HG03571 (cell line): ENCODE measurements around the gene SIK3.

Experiments
- ATAC-seq: cut with Tn5 transposase; IDR thresholded peaks from one replicate; pipeline ENCODE4 v1.9.1; 2021; ENCODE audit not compliant: unreplicated experiment

SIK3 gene

GRCh38 chr11:116829525-116830183, 268.6 kb downstream of the SIK3 start, which contains the start of gene APOC3:
APOC3 (plus strand) TSS chr11:116829907; CDS start chr11:116830583, 676 bp downstream.
- ATAC-seq = no peak

- no peak for ATAC-seq
Measured at GRCh38 chr11:116828632-116829524, 269.4 kb downstream of the SIK3 start.

GRCh38 chr11:116827461-116827860, 270.8 kb downstream of the SIK3 start:
- ATAC-seq = no peak

- no peak for ATAC-seq
Measured at GRCh38 chr11:116826751-116827431, 271.3 kb downstream of the SIK3 start.

DNA sequence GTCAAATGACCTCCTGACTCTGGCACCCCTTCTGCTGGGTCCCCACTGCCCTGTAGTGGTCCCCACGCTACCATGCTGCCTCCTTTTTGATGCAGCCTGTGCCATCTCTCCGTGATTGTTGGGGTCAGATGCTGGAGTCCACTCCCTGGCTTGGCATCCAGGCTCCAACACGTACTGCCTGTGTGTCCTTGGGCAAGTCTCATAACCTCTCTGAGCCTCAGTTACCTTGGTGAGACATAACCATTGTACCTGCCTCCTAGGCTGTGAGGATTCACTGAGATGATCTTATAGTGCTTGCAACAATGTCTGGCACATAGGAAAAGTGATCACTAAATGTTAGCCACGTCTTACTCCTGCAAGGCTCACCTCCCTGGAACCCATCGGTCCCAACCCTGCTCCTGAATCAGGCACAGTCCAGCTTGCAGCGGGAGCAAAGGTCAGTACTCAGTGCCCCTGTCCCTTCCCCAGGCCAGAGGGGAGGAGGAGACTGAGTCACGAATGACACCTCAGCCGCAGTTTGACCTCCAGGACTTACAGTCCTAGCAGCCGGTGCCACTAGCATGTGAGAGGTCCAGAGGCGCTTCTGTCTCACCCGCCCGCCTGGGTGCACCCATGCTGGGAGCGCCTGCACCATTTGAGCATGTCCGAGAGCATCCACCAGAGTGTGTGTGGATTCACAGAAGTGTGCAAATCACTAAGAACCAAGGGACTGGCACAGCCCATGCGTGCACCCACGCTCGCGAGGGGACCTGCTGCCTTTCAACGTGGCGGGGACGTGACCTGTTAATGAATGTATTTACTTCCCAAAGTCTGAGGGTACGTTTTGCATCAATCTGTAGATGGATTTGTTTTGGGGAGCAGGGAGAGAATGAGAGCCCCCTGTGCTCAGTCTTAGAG, 272.1 kb downstream of the SIK3 start:
- ATAC-seq = no peak

DNA sequence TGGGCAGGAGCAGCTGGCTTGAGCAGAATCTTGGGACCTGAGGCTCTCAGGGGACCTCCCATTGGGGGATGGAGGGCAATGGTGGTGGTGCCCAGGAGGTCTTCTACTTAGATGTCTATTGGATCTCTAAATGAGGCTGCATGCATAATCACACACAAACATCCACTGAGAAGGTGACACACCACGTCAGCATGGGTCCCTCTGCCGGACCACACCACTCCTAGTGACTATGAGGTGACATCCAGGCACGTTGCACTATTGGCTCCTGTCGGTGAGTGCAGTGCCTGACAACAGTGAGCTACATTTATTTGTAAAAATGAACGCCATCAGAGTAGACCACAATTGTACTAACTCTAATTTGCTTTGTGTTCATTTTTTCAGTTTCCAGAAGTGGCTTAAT, 272.8 kb downstream of the SIK3 start:
- ATAC-seq = no peak

DNA sequence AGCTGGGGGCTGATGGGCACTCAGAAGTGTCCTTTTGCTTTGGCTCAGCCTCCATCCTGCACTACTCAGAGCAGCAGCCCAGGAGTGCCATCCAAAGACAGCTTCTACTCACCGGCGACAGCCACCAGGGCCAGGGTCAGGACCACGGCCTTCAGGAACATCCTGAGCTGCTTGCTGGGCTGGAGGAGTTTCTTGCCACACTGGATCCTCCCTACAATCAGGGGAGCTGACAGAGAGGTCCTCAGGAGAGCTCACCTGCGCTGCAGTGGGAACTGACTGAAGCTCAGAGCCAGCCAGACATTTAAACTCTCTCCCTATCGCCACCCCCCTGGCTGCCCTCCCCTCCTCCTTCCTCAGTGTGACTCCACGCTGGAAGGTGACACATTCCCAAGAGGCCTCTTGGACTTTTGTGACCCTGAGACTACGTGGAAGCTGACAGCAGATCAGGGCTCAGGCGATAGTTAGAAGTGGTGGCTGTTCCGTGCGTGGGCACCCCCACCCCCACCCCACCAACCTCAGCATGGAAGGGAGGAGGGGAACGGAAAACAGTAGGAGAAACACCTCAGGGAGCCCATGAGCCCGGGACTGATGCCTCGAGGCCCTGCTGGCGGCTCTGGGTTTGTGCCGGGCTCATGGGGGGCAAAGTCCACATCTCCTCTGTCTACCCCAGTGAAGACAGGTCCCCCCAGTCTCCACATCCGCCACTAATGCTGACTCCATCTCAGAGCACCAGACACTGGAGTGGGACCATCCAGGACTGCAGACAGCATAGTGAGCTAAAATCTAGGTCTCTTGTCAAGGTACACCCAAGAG, 275.0 kb downstream of the SIK3 start, which contains the start of gene APOA4:
Gene APOA4 (minus strand): TSS at position 274 of the 813 bp plus-strand sequence. CDS start 113 bp downstream, at position 161.
- ATAC-seq = no peak

GRCh38 chr11:116822575-116822974, 275.7 kb downstream of the SIK3 start:
- ATAC-seq = no peak

DNA sequence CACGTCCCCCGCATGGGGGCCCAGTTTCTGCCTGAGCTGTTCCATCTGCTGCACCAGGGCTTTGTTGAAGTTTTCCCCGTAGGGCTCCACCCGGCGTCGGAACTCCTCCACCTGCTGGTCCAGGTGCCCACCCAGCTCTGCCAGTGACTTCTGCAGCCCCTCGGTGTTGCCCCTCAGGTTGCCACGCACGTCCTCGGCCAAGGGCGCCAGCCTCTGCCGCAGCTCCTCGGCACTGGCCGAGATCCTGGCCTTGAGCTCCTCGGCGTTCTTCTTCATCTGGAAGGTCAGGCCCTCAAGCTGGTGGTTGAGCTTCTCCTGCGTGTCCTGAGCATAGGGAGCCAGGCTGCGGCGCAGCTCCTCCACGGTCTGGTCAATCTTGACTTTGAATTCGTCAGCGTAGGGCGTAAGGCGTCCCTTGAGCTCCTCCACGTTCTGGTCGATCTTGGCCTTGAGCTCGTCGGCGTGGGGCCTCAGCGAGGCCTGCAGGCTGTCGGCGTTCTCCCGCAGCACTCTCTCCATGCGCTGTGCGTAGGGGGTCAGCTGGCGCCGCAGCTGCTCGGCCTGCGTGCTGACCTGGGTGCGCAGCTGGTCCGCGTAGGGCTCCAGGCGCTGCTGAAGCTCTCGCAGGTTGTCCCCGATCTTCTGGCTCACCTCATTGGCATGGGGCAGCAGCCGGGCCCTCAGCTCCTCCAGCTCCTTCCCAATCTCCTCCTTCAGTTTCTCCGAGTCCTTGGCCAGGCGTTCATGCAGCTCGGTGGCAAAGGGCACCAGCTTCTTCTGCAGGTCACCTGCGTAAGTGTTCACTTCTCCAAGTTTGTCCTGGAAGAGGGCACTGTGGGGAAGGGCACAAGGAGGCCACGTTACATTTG, 276.9 kb downstream of the SIK3 start:
- no peak for ATAC-seq

GRCh38 chr11:116819049-116819448, 279.2 kb downstream of the SIK3 start:
- no peak for ATAC-seq

GRCh38 chr11:116814502-116814901, 283.7 kb downstream of the SIK3 start:
- ATAC-seq = no peak

GRCh38 chr11:116813781-116814471, 284.3 kb downstream of the SIK3 start:
- ATAC-seq = no peak

DNA sequence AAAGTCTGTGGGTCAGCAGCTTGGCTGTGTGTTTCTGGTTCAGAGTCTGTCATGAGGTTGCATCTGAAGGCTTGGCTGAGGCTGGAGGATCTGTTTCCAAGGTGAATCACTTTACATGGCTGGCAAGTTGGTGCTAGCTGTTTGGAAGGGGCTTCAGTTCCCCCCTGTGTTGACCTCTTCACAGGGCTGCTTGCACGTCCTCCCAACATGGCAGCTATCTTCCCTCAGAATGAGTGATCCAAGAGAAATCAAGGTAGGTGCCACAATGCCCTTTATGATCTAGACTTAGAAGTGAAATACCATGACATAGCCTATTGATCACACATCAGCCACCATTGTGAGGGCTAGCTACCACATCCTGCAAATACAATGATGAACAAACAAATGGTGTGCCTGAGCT, 285.1 kb downstream of the SIK3 start:
- no peak for ATAC-seq

DNA sequence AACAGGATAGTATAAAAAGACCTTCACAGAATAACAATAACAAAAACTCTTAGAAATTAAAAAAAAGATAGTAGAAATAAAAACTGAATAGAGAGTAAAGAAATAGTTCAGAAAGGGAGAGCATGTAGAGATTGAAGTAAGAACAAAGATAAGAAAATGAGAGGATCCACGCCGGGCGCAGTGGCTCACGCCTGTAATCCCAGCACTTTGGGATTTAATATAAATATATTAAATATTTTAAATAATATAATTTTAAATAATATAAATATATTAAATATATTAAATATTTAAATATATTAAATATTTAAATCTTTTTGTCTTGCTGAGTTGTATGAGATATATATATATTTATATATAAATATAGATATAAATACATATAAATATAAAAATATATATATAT, 286.1 kb downstream of the SIK3 start:
- ATAC-seq = no peak

DNA sequence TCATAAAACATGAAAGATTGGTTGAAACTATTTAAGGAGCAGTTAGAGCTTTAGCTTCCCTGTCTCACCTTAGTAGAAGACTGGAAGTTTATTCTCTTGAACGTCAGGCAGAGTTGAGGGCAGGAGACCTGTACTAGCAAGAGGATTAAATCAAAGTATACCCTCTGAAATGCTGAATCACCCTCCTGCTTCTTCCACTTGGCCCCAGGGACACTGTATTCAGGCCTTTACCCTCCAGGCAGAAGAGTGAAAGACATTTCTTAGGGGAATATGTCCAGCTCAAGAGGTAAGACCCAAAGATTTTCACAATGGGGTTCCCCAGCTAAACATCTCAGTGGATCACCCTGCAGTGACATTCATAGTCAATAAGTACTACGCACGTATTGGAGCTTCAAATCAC, 287.0 kb downstream of the SIK3 start:
- ATAC-seq = no peak

DNA sequence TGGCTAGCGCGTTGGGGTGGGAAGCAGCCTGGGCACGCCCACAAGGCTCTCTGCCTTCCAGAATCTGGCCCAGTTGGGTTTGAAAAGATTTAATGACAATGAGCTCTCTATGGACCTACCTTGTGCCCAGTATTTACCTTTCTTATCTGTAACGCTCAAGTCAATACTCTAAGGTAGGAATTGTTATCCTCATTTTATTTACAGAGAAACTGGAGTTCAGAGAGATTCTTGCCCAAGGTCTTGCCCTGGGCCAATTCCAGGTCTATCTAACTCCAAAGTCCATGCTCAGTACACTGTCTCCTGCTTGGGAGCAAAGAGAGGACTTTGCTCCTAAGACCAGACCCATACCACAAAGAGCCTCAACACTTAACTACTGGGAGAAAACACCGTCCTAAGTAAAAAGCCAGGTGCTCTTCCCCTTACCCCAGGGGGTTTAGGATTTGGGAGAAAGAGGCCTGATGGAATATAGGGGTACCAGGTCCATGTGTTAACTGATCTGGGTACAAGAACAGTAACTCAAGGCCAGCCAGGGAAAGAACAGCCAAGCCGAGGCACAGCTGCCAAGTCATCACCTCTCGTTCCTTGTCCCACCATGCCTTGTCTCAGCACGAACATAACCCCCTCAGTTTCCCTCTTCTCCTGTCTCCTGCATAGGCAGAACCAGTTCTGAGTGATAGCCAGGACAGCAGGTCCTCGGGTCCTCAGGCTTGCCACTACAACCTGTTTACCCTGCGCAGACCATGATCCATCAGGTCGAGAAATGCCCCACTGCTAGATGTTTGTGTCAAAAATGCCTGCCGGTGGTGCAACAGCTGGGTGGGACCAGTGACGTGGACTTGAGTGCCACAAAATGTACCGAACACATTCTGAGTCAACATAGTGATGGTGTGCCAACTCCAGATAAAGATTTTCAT, 289.7 kb downstream of the SIK3 start:
- no peak for ATAC-seq

DNA sequence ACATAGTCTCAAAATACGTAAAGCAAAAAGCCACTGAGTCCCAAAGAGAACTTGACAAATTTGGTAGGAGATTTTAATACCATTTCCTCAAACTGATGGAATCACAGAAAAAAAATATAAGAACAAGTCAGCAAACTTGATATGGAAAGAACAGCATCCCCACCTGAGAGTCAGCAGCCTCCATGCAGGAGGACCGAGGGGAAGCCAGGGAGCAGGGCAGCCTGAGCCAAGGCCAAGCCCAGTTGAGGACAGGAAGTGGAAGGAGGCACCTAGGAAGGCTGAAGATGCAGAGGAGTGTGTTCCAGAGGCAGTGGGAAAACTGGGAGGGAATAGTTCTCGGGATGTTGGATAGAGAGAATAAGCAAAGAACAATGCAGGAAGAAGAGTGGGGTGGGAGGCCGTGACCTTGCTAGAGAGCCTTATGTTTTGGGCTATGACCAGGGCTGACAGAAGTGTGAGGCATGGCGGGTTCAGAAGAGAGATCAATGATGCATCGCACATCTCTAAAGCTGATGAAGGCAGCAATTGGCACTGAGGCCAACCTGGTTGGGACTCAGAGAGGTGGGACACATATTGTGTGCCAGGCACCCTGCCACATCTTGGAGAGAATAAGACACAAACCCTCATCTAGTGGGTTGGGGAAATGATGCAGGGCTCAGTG, 290.5 kb downstream of the SIK3 start:
- no peak for ATAC-seq
